Neural progenitor cell (in vitro differentiated cells): ENCODE measurements around the gene NBEA. TPM values are rescaled to one million over a fixed set of nuclear protein-coding genes. Genes with fewer than 3 reads are reported as not detected.

Source experiments
- DNase-seq: peaks from one replicate; pipeline ENCODE4 v3.0.0-alpha.2; 2016; ENCODE audit warnings: low spot score
- H2AFZ ChIP-seq: fragments of 200-600 bp; sonication (generic); replicated peaks from 2 replicates; pipeline ENCODE4 v1.6.1; 2016; ENCODE audit warnings: antibody characterized with exemption
- H3F3A ChIP-seq: fragments of 200-600 bp; sonication (generic); 2 replicates; pipeline ENCODE4 v1.6.1; 2016; ENCODE audit warnings: antibody characterized with exemption, low read depth
- H3K27ac ChIP-seq: fragments of 200-600 bp; sonication (generic); 2 replicates; pipeline ENCODE4 v1.5.1; 2016; ENCODE audit warnings: mild to moderate bottlenecking
- H3K27me3 ChIP-seq: fragments of 200-600 bp; sonication (generic); 2 replicates; pipeline ENCODE4 v1.6.1; 2016; ENCODE audit warnings: mild to moderate bottlenecking, moderate library complexity
- H3K36me3 ChIP-seq: fragments of 200-600 bp; sonication (generic); 2 replicates; pipeline ENCODE4 v1.5.1; 2016
- H3K4me1 ChIP-seq: fragments of 200-600 bp; sonication (generic); 2 replicates; pipeline ENCODE4 v1.6.1; 2016; ENCODE audit warnings: mixed run types
- H3K4me2 ChIP-seq: fragments of 200-600 bp; sonication (generic); 2 replicates; pipeline ENCODE4 v1.6.1; 2016
- H3K4me3 ChIP-seq: fragments of 200-600 bp; sonication (generic); 2 replicates; pipeline ENCODE4 v1.5.1; 2016
- H3K79me2 ChIP-seq: fragments of 200-600 bp; sonication (generic); 2 replicates; pipeline ENCODE4 v1.6.1; 2016; ENCODE audit warnings: low read depth
- H3K9ac ChIP-seq: fragments of 200-600 bp; sonication (generic); 2 replicates; pipeline ENCODE4 v1.6.1; 2016
- H3K9me3 ChIP-seq: fragments of 200-600 bp; sonication (generic); 2 replicates; pipeline ENCODE4 v1.5.1; 2016; ENCODE audit warnings: low read depth
- H4K20me1 ChIP-seq: fragments of 200-600 bp; sonication (generic); 2 replicates; pipeline ENCODE4 v1.6.1; 2016; ENCODE audit warnings: low read depth
- H3K27ac Mint-ChIP-seq: 3 replicates; pipeline ENCODE4 v1.8.0; 2021; ENCODE audit warnings: mixed read lengths
- H3K27me3 Mint-ChIP-seq: 2 replicates; pipeline ENCODE4 v1.8.0; 2022; ENCODE audit warnings: low read depth, mild to moderate bottlenecking, inconsistent platforms, moderate library complexity, mixed read lengths; ENCODE audit not compliant: insufficient read depth
- H3K36me3 Mint-ChIP-seq: 3 replicates; pipeline ENCODE4 v1.8.0; 2021; ENCODE audit warnings: mixed read lengths
- H3K4me1 Mint-ChIP-seq: 3 replicates; pipeline ENCODE4 v1.8.0; 2021; ENCODE audit warnings: mixed read lengths
- H3K4me3 Mint-ChIP-seq: 3 replicates; pipeline ENCODE4 v1.8.0; 2021; ENCODE audit warnings: mild to moderate bottlenecking, moderate library complexity, mixed read lengths
- H3K9me3 Mint-ChIP-seq: 3 replicates; pipeline ENCODE4 v1.8.0; 2020; ENCODE audit warnings: mixed read lengths
- CTCF ChIP-seq: fragments of 200-600 bp; sonication (generic); IDR thresholded peaks from 2 replicates; pipeline ENCODE4 v1.5.1; 2017; ENCODE audit warnings: antibody characterized with exemption, mild to moderate bottlenecking
- EZH2 ChIP-seq: fragments of 200-600 bp; sonication (generic); IDR thresholded peaks from 2 replicates; pipeline ENCODE4 v1.6.1; 2017; ENCODE audit warnings: antibody characterized with exemption, mild to moderate bottlenecking, moderate library complexity
- EZH2phosphoT487 ChIP-seq: fragments of 200-600 bp; sonication (generic); IDR thresholded peaks from 2 replicates; pipeline ENCODE4 v1.6.1; 2017; ENCODE audit warnings: antibody characterized with exemption
- total RNA-seq: library from RNA; depleted of rRNA; stranded (reverse); fragments of >200 nt; gene quantifications from 2 replicates; pipeline ENCODE4 v1.2.3, GENCODE V29; 2015; ENCODE audit warnings: low replicate concordance

Gene NBEA
- total RNA-seq, 1 donor from 2014 or later: 31.0 TPM

DNA sequence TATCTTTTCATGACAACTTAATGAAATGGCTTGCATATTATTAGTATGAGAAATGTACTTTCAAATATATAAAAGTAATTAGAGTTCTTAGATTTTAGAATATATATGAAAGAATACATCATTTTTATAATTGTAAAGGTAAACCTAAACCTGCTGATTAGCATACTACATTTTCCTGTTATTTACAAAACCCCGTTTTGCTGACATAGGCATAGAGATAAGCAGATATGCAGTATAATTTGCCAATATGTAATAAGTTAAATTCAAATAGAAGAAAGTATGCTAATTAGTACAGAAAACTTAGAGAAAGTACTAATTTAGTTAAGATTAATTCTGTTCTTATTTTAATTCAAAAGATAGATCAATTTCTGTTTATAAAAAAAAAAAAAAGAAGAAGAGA is 513.0 kb downstream of the NBEA start:
- H3K36me3 Mint-ChIP-seq: no peaks in the 10 kb centered on the region
- Histone ChIP-seq H3K27ac (no peak overlapping the region), H3K4me2 (no peak overlapping the region), H3K4me1 (no peaks in the 10 kb centered on the region), H3K79me2 (no peaks in the 10 kb centered on the region), H3F3A (no peaks in the 10 kb centered on the region), H4K20me1 (no peaks in the 10 kb centered on the region), H3K9ac (no peak overlapping the region), H3K9me3 (no peaks in the 10 kb centered on the region), H2AFZ (no peak overlapping the region), H3K27me3 (no peaks in the 10 kb centered on the region), H3K4me3 (no peak overlapping the region), H3K36me3 (no peaks in the 10 kb centered on the region)
- H3K4me3 Mint-ChIP-seq: no peak overlapping the region
- no peak for DNase-seq
- H3K4me1 Mint-ChIP-seq: no peaks in the 10 kb centered on the region
- no peak overlapping the region for H3K27ac Mint-ChIP-seq
- no peaks in the 10 kb centered on the region for H3K9me3 Mint-ChIP-seq
- TF ChIP-seq EZH2: no peak
- TF ChIP-seq CTCF: no peak
- no peak for TF ChIP-seq EZH2phosphoT487
- no peaks in the 10 kb centered on the region for H3K27me3 Mint-ChIP-seq

DNA sequence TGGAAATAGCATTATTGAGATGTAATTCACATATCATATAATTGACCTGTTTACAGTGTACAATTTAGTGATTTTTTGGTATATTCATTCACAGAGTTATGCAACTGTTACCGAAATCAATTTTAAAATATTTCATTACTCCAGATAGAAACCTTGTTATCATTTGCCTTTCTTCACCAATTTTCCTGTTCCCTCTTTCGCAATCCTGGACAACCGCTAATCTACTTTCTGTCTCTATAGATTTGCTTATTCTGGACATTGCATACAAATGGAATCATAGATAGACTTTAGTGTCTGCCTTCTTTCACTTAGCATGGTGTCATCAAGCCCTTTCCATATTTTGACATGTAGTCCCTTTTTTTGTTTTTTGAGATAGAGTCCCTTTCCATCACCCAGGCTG is 515.2 kb downstream of the NBEA start:
- Histone ChIP-seq H3K36me3 (no peaks in the 10 kb centered on the region), H4K20me1 (no peaks in the 10 kb centered on the region), H3K79me2 (no peaks in the 10 kb centered on the region), H3K4me1 (no peaks in the 10 kb centered on the region), H3K9ac (no peak overlapping the region), H3K27me3 (no peaks in the 10 kb centered on the region), H3K9me3 (no peaks in the 10 kb centered on the region), H3K4me3 (no peak overlapping the region), H3K4me2 (no peak overlapping the region), H3F3A (no peaks in the 10 kb centered on the region), H3K27ac (no peak overlapping the region), H2AFZ (no peak overlapping the region)
- Mint-ChIP-seq H3K27me3 (no peaks in the 10 kb centered on the region), H3K4me3 (no peak overlapping the region), H3K27ac (no peak overlapping the region), H3K36me3 (no peaks in the 10 kb centered on the region), H3K9me3 (no peaks in the 10 kb centered on the region), H3K4me1 (no peaks in the 10 kb centered on the region)
- TF ChIP-seq EZH2 (no peak), EZH2phosphoT487 (no peak), CTCF (no peak)
- no peak for DNase-seq

- H3K4me3 ChIP-seq: no peak overlapping the region
- H3K36me3 Mint-ChIP-seq: no peaks in the 10 kb centered on the region
- H3K9ac ChIP-seq: no peak overlapping the region
- no peak overlapping the region for H3K4me2 ChIP-seq
- no peaks in the 10 kb centered on the region for H3K9me3 Mint-ChIP-seq
- no peak overlapping the region for H3K27ac Mint-ChIP-seq
- H4K20me1 ChIP-seq: no peaks in the 10 kb centered on the region
- no peak for DNase-seq
- no peak overlapping the region for H3K27ac ChIP-seq
- no peaks in the 10 kb centered on the region for H3F3A ChIP-seq
- H3K27me3 Mint-ChIP-seq: no peaks in the 10 kb centered on the region
- H3K9me3 ChIP-seq: no peaks in the 10 kb centered on the region
- TF ChIP-seq EZH2phosphoT487 (no peak), CTCF (no peak), EZH2 (no peak)
- H3K36me3 ChIP-seq: no peaks in the 10 kb centered on the region
- H2AFZ ChIP-seq: no peak overlapping the region
- no peaks in the 10 kb centered on the region for H3K27me3 ChIP-seq
- no peaks in the 10 kb centered on the region for H3K4me1 ChIP-seq
- H3K4me3 Mint-ChIP-seq: no peak overlapping the region
- no peaks in the 10 kb centered on the region for H3K79me2 ChIP-seq
- no peaks in the 10 kb centered on the region for H3K4me1 Mint-ChIP-seq
Observed at GRCh38 chr13:35460061-35460460, 518.0 kb downstream of the NBEA start.
